SH-SY5Y (cell line): ENCODE measurements around the gene ELFN2.

Experiments
- GATA2 ChIP-seq: IDR thresholded peaks from 2 replicates; pipeline ENCODE4 v1.6.1; 2011; ENCODE audit warnings: mild to moderate bottlenecking, low read depth, low read length
- GATA3 ChIP-seq: IDR thresholded peaks from 2 replicates; pipeline ENCODE4 v1.6.1; 2011; ENCODE audit warnings: low read depth, mild to moderate bottlenecking, low read length, moderate library complexity

DNA sequence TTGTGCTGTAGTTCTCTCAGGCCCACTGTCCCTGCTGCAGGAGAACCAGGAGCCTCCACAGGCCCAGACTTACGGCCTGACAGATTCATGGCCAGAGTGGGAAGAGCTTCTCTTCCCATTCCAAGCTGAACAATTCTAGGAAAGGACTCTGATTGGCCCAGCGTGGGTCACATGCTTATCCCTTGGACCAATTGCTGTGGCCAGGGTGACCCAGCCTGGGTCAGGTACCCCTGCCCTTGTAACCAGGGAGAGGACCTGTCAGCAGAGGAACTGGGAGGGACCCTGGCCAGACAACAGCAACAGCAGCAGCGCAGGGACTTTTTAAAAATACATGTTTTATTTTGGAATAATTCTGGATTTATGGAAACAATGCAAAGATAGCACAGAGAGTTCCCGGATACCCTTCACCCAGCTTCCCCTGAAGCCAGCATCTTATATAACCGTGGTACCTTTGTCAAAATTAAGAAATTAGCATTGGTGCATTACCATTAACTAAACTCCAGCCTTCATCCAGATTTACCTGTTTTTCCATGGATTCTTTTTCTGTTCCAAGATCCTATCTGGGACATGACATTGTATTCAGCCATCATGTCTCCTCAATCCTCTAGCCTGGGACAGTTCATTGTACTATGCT lies 8.8 kb upstream of the ELFN2 start:
- no peak for TF ChIP-seq GATA2
- TF ChIP-seq GATA3: no peak
